K562 (cell line): ENCODE results near the gene KLHL29.
"Not testable (repeated sequence)": the region's sequence is repeated elsewhere in the genome, so short reads cannot be mapped to it uniquely, and the experiment has no call there.

Experiments
- EZH2 ChIP-seq: IDR thresholded peaks from 2 replicates; pipeline ENCODE4 v1.6.1; 2012; ENCODE audit warnings: low read depth, mild to moderate bottlenecking, inconsistent platforms, low read length, borderline replicate concordance
- FOXP1 ChIP-seq: sonication (generic); formaldehyde crosslinking; IDR thresholded peaks from 2 replicates; pipeline ENCODE4 v1.8.0; 2022; ENCODE audit warnings: mild to moderate bottlenecking, missing genetic modification reagents
- MEF2A ChIP-seq: IDR thresholded peaks from 2 replicates; pipeline ENCODE4 v1.6.1; 2011; ENCODE audit warnings: low read depth, mild to moderate bottlenecking, low read length, moderate library complexity; ENCODE audit not compliant: control insufficient read depth
- POLR2A ChIP-seq: fragments of 450-650 bp; conservative IDR thresholded peaks from 2 replicates; pipeline ENCODE4 v1.6.1; 2016
- SIN3A ChIP-seq, 2 experiments: fragments of 150-350 bp in 1 of 2; IDR thresholded peaks; 2 replicates each; pipeline ENCODE4 v1.6.1; 2011 to 2016; ENCODE audit warnings: borderline replicate concordance in 2 of 2, low read depth in 2 of 2, low read length in 2 of 2, mild to moderate bottlenecking in 2 of 2, moderate library complexity in 2 of 2; ENCODE audit not compliant: control insufficient read depth in 1 of 2
- TCF7L2 ChIP-seq: fragments of 150-350 bp; IDR thresholded peaks from 2 replicates; pipeline ENCODE4 v1.6.1; 2016; ENCODE audit warnings: low read depth, mild to moderate bottlenecking, low read length, moderate library complexity
- YY1 ChIP-seq, 3 experiments: IDR thresholded peaks; 2 replicates each; pipeline ENCODE4 v1.6.1; 2011; ENCODE audit warnings: low read length in 2 of 3, mild to moderate bottlenecking in 2 of 3, moderate library complexity in 2 of 3, borderline replicate concordance in 1 of 3, control low read depth in 1 of 3, low read depth in 1 of 3; ENCODE audit not compliant: insufficient read depth in 3 of 3, insufficient replicate concordance in 2 of 3, control insufficient read depth in 1 of 3, insufficient read length in 1 of 3; ENCODE audit errors: extremely low read depth in 1 of 3
- ZBED1 ChIP-seq: IDR thresholded peaks from 2 replicates; pipeline ENCODE4 v1.6.1; 2014
- ZNF511 ChIP-seq: sonication (generic); formaldehyde crosslinking; IDR thresholded peaks from 2 replicates; pipeline ENCODE4 v1.8.0; 2022; ENCODE audit warnings: mild to moderate bottlenecking, missing genetic modification reagents
- ZNF609 ChIP-seq: sonication (generic); formaldehyde crosslinking; IDR thresholded peaks from 2 replicates; pipeline ENCODE4 v1.8.1; 2023; ENCODE audit warnings: missing genetic modification reagents, mild to moderate bottlenecking, borderline replicate concordance
- ZNF639 ChIP-seq, 2 experiments: fragments of 200-800 bp in 1 of 2; sonication (Bioruptor generic) in 1 of 2; sonication (generic) in 1 of 2; formaldehyde crosslinking in 1 of 2; IDR thresholded peaks in 1 of 2; conservative IDR thresholded peaks in 1 of 2; 2 replicates each; pipeline versions ENCODE4 v1.5.0 to v1.6.1; 2016 to 2020; ENCODE audit warnings: missing compliant biosample characterization in 1 of 2, missing genetic modification characterization in 1 of 2, missing genetic modification reagents in 1 of 2
- TF ChIP-seq, protein P1 (sequence below), 3 experiments: IDR thresholded peaks in 2 of 3; conservative IDR thresholded peaks in 1 of 3; 2 replicates each; pipeline ENCODE4 v1.5.1; 2011 to 2012; ENCODE audit warnings: low read length in 3 of 3, mild to moderate bottlenecking in 3 of 3, control low read depth in 2 of 3, improper control_type of control experiment in 1 of 3, inconsistent platforms in 1 of 3, low read depth in 1 of 3, mixed read lengths in 1 of 3, moderate library complexity in 1 of 3; ENCODE audit not compliant: insufficient read depth in 2 of 3
- TF ChIP-seq, protein P2 (sequence below), 3 experiments: fragments of 200-800 bp in 1 of 3; fragments of 250-450 bp in 1 of 3; fragments of 450-650 bp in 1 of 3; sonication (Bioruptor Pico) in 1 of 3; sonication (Bioruptor generic) in 1 of 3; formaldehyde crosslinking in 1 of 3; IDR thresholded peaks; 2 replicates each; pipeline versions ENCODE4 v1.6.1 to v1.8.0; 2016 to 2022; ENCODE audit warnings: mild to moderate bottlenecking in 2 of 3, missing genetic modification characterization in 2 of 3, missing compliant biosample characterization in 1 of 3, moderate library complexity in 1 of 3

GRCh38 chr2:23391237-23391736 is 6.3 kb downstream of the KLHL29 start:
- TF ChIP-seq MEF2A; ZNF511 (CRISPR knock-in tag); ZNF609 (CRISPR knock-in tag); SIN3A (IDR thresholded peaks at IDR 0.05; ENCODE audit: borderline replicate concordance in 2 of 2, control insufficient read depth in 1 of 2, low read depth in 2 of 2, low read length in 2 of 2); FOXP1 (CRISPR knock-in tag); EZH2; TCF7L2; POLR2A; ZNF639 (CRISPR knock-in tag; conservative IDR thresholded peaks at IDR 0.05 in 1 of 2, IDR thresholded peaks at IDR 0.05 in 1 of 2); ZBED1; YY1 (IDR thresholded peaks at IDR 0.05; ENCODE audit: borderline replicate concordance in 1 of 3, control insufficient read depth in 1 of 3, extremely low read depth in 1 of 3, insufficient read depth in 3 of 3, insufficient read length in 1 of 3, insufficient replicate concordance in 2 of 3, low read depth in 1 of 3, low read length in 2 of 3): not testable (repeated sequence)
- TF ChIP-seq, protein P1, sequence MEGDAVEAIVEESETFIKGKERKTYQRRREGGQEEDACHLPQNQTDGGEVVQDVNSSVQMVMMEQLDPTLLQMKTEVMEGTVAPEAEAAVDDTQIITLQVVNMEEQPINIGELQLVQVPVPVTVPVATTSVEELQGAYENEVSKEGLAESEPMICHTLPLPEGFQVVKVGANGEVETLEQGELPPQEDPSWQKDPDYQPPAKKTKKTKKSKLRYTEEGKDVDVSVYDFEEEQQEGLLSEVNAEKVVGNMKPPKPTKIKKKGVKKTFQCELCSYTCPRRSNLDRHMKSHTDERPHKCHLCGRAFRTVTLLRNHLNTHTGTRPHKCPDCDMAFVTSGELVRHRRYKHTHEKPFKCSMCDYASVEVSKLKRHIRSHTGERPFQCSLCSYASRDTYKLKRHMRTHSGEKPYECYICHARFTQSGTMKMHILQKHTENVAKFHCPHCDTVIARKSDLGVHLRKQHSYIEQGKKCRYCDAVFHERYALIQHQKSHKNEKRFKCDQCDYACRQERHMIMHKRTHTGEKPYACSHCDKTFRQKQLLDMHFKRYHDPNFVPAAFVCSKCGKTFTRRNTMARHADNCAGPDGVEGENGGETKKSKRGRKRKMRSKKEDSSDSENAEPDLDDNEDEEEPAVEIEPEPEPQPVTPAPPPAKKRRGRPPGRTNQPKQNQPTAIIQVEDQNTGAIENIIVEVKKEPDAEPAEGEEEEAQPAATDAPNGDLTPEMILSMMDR (IDR thresholded peaks at IDR 0.05 in 2 of 3, conservative IDR thresholded peaks at IDR 0.05 in 1 of 3; ENCODE audit: insufficient read depth in 2 of 3, low read depth in 1 of 3, low read length in 3 of 3) = not testable (repeated sequence)
- TF ChIP-seq, protein P2, sequence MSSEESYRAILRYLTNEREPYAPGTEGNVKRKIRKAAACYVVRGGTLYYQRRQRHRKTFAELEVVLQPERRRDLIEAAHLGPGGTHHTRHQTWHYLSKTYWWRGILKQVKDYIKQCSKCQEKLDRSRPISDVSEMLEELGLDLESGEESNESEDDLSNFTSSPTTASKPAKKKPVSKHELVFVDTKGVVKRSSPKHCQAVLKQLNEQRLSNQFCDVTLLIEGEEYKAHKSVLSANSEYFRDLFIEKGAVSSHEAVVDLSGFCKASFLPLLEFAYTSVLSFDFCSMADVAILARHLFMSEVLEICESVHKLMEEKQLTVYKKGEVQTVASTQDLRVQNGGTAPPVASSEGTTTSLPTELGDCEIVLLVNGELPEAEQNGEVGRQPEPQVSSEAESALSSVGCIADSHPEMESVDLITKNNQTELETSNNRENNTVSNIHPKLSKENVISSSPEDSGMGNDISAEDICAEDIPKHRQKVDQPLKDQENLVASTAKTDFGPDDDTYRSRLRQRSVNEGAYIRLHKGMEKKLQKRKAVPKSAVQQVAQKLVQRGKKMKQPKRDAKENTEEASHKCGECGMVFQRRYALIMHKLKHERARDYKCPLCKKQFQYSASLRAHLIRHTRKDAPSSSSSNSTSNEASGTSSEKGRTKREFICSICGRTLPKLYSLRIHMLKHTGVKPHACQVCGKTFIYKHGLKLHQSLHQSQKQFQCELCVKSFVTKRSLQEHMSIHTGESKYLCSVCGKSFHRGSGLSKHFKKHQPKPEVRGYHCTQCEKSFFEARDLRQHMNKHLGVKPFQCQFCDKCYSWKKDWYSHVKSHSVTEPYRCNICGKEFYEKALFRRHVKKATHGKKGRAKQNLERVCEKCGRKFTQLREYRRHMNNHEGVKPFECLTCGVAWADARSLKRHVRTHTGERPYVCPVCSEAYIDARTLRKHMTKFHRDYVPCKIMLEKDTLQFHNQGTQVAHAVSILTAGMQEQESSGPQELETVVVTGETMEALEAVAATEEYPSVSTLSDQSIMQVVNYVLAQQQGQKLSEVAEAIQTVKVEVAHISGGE (CRISPR knock-in tag; IDR thresholded peaks at IDR 0.05) = not testable (repeated sequence)
